GM18517 (cell line): ENCODE data around the gene SLC5A10.

ENCODE experiments used
- ATAC-seq: cut with Tn5 transposase; IDR thresholded peaks from one replicate; pipeline ENCODE4 v1.9.1; 2021; ENCODE audit warnings: mild to moderate bottlenecking, moderate library complexity; ENCODE audit not compliant: unreplicated experiment

Gene SLC5A10

GRCh38 chr17:18981642-18982424, 29.9 kb downstream of the SLC5A10 start:
- no peak for ATAC-seq

- no peak for ATAC-seq
Measured at GRCh38 chr17:18984273-18985114, 32.5 kb downstream of the SLC5A10 start.

DNA sequence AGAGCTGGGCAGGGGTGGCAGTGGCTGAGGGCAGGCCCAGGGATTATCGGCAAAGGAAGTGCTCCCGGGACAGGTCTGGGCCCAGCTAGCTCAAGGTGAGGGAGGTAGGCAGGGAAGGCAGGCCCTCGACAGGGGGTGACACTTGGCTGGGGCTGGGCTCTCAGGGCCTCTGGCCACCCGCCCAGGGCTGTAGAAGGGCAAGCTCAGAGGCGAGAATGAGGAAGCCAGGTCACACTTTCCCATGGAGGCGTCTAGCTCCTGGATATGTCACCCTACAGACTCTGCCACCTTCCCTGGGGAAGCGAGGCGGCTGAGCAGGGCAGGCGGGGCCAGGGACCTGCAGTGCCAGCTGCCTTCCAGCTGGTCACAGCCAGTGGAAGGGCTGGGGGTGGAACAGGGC, 33.5 kb downstream of the SLC5A10 start:
- no peak for ATAC-seq

GRCh38 chr17:18986541-18987229, 34.7 kb downstream of the SLC5A10 start:
- no peak for ATAC-seq

- ATAC-seq: no peak
Measured at GRCh38 chr17:18987230-18987610, 35.3 kb downstream of the SLC5A10 start.

- ATAC-seq: no peak
Measured at GRCh38 chr17:18987862-18988545, 36.0 kb downstream of the SLC5A10 start.

- ATAC-seq: no peak
Measured at GRCh38 chr17:18988546-18989173, 36.7 kb downstream of the SLC5A10 start.

DNA sequence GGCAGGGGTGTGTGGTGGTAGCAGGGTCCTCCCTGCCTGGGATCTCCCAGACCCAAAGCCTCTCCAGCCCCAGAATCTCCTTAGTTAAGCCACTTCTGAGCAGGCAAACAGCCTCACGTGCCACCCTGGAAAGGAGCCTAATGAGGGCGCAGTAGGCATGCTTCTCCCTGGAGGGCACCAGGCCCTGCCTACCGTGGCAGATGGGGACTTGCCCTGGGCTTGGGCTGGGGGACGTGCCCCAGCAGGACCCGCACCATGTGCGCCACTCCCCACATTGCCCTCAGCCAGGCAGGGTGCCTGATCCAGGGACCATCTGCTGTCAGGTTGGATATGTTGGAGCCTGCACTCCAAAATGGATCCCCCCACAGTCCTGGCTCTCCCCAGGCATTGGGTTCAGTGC, 38.4 kb downstream of the SLC5A10 start:
- ATAC-seq: no peak

GRCh38 chr17:18991531-18992315, 39.8 kb downstream of the SLC5A10 start:
- ATAC-seq: no peak

- ATAC-seq: no peak
Measured at GRCh38 chr17:18992454-18993130, 40.6 kb downstream of the SLC5A10 start.

GRCh38 chr17:18993905-18994526, 42.1 kb downstream of the SLC5A10 start:
- ATAC-seq: no peak

DNA sequence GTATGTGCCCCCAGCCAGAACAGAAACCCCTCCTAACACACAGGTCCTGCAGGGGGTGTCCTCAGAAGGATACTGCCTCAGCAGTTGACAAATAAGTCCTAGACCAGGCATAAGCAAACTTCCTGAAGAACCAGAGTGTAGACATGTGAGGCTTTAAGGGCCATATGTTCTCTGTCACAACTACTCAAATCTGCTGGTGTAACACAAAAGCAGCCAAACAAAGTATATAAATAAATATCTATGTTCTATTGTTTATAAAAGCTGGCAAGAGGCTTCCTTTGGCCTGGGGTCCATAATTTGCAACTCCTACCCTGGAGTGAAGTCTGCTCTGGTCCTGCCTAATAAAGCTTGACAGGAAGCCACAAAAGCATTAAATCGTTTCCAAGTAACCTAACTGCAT, 42.7 kb downstream of the SLC5A10 start:
- no peak for ATAC-seq

DNA sequence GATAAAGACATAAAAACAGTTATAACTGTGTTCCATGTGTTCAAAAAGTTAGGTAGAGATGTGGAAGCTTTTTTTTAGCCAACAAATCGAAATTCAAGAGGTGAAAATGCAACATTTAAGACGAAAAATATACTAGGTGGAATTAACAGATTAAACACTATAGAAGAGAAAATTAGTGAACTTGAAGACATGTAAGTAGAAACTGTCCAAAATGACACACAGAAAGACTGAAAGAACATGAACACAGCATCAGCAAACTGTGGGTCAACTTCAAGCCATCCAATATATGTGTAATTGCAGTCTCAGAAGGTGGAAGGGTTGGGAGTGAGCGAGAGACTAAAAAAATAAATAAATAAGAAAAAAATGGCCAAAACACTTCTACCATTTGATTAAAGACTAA, 43.3 kb downstream of the SLC5A10 start:
- no peak for ATAC-seq

GRCh38 chr17:18996458-18996857, 44.5 kb downstream of the SLC5A10 start:
- no peak for ATAC-seq

GRCh38 chr17:18997650-18998196, 45.8 kb downstream of the SLC5A10 start:
- ATAC-seq: no peak

DNA sequence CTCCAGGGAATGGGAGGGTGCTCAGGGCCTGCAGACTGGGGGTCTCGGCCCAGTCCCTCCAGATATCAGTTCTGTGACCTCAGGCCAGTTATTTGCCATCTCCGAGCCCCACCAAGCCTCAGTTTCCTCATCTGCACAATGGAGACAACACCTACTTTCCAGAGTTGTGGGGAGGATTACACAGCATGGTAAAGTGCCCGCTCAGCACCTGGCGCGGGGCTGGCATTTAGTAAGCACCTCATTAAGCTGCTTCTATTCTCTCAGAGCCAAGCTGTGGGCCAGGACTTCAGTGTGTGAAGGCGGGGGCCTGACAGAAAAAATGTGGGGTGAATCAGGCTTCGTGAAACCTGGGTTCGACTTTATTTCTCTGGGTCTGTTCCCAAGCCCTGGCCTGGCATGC, 47.4 kb downstream of the SLC5A10 start:
- ATAC-seq: no peak

DNA sequence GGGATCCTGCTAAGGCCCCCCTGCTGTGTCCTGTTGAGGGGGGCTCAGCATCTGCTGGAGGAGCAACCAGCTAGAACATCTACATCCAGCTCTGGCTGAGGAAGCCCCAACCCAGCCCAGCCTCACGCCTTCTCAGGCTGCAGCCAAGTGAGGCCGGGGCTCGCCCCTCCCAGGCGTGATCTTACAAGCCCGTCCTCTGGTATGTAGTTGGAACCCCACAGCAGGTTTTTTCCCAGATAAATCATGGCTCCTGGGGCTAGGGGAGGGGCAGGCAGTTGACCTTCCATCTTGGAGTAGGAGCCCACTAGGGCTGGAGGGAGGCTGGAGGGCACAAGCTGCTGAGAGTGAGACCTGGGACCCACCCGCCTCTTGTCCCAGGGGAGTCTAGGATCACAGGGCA, 47.9 kb downstream of the SLC5A10 start:
- no peak for ATAC-seq

DNA sequence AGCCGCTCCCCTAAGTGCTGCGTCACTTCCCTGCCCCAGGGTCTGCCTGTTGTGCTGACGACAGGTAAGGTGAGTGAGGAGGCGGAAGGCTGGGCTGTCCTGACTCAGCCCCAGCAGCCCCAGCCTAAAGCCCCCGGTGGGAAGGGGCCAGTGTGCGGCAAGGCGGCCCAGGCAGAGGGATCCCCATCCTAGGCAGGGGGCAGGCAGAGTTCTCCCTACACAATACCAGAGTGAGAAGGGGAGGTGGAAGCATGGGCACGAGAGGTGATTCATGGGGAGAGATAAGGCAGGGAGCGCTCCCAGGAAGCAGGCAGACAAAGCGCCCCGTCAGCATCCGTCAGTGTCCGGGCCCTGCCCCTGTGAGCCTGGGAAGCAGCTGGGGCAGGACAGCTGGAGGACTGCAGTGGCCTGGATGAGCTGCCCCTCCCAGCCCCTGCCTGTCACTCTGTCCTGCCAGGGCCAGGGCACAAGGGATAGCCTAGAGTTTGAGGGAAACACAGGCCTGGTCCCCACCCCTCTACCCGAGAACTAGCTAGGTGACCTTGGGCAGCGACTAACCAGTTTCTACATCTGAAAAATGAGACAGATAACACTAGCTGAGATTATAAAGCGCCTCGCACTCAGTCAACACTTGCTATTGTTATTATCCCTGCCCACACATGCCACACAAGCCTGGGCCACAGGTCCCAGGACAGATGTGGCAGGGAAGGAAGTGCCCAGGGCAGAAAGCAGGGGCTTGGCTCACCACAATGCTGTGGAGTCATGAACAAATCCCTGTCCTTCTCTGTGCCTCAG, 48.8 kb downstream of the SLC5A10 start:
- ATAC-seq: no peak
